PC-3 (cell line): ENCODE results near the gene GALNT13.

Experiments used
- CTCF ChIP-seq: fragments of 300-600 bp; sonication (generic); conservative IDR thresholded peaks from 2 replicates; pipeline ENCODE4 v1.5.1; 2017; ENCODE audit warnings: antibody characterized with exemption, low read depth, mild to moderate bottlenecking, low read length
- EZH2 ChIP-seq: fragments of 300-600 bp; sonication (generic); IDR thresholded peaks from one replicate; pipeline ENCODE4 v1.6.1; 2017; ENCODE audit warnings: antibody characterized with exemption, mild to moderate bottlenecking, low read length; ENCODE audit not compliant: unreplicated experiment
- EZH2phosphoT487 ChIP-seq: fragments of 300-600 bp; sonication (generic); IDR thresholded peaks from 2 replicates; pipeline ENCODE4 v1.6.1; 2018; ENCODE audit warnings: mild to moderate bottlenecking, antibody characterized with exemption, low read length, borderline replicate concordance

- no peak for TF ChIP-seq CTCF
- no peak for TF ChIP-seq EZH2
- no peak for TF ChIP-seq EZH2phosphoT487
Measured at GRCh38 chr2:154140249-154141025, 268.7 kb downstream of the GALNT13 start.
